ENCODE data around the gene MAGI3.
A peak's percentile ranks its signal among the peaks of the same experiment; 100 is the strongest.

The MAGI3 gene

DNA sequence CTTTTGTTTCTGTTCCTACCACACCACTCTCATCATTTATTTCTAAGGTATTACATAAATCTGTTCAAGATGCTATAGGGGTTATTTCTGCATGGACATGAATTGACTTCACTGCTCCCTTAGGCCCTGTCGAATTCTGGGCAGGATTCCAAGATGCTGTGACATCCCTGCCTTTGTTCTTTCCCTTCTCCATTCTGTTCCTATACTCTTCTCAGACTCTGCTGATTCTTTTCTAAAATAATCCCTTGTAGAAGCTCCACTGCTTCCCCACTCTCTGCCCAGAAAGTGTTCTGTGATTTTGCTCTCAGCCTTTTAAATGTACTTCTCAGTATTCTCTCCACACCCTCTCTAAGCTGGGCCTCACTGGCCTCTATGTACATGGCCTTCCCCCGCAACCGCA lies 269.8 kb downstream of the MAGI3 start:
- DNase-seq: no peak

DNA sequence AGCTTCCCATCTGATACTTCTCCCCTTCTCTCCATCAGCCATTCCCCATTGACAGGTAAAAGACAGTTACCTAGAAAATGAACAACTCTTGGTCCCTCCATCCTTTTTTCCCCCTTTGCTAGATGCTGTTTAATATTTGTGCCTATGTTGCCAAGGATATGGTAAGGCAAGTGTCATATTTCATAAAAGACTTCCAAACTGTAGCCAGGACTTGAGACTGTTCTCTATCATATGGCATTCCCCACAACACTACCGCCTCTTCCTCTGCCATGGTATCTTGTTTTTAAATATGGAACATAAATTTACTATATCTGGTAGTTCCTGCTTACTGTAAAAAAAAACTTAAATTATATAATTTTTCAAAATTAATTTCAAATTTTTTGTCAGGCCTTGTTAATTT lies 271.8 kb downstream of the MAGI3 start:
- DNase-seq: no peak

DNA sequence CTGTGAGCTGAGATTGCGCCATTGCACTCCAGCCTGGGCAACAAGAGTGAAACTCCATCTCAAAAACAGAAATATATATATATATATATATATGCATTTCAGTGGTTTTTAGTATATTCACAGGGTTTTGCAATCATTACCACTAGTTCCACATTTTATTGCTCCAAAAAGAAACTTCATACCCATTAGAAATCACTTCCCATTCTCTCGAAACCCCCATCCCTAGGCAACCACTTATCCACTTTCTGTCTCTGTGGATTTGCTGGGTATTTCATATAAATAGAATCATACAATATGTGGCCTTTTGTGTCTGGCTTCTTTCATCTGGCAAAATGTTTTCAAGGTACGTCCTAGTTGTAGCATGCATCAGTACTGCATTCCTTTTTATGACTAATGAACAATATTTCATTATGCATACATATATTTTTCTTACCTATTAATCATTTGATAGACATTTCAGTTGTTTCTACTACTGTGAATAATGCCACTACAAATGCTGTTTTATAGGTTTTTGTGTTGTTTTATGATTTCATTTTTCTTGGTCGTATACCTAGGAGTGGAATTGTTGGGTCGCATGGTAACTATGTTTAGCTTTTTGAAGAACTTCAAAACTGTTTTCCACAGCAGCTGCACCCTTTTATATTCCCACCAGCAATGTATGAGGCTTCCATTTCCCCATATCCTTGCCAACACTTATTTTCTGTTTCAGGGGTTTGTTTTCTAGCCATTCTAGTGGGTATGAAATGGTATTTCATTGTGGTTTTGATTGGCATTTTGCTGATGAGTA lies 273.0 kb downstream of the MAGI3 start:
- DNase-seq: no peak

DNA sequence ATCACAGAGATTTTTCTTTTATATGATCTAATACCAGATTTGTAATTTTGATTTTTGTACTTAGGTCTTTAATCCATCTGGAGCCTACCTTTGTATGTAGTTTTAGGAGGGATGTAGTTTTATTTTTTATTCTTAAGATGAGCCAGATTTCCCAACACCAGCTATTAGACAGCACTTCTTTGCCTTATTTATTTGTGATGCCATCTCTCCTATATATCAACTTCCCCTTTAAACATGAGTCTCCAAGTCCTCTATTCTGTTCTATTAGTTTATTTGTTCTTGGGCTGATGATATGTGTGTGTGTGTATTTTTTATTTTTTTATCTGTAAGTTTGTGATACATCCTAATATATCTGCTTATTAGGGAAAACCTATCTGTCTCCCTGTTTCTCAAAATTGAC lies 274.8 kb downstream of the MAGI3 start:
- no peak for DNase-seq

DNA sequence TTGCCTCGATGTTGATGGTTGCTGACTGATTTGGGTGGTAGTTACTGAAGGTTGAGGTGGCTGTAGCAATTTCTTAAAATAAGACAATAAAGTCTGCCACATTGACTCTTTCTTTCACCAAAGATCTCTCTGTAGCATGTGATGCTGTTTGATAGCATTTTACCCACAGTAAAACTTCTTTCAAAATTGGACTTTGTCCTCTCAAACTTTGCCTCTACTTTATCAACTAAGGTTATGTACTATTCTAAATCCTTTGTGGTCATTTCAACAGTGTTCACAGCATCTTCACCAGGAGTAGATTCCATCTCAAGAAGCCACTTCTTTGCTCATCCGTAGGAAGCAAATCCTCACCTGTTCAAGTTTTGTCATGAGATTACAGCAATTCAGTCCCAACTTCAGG lies 275.8 kb downstream of the MAGI3 start:
- DNase-seq: no peak

DNA sequence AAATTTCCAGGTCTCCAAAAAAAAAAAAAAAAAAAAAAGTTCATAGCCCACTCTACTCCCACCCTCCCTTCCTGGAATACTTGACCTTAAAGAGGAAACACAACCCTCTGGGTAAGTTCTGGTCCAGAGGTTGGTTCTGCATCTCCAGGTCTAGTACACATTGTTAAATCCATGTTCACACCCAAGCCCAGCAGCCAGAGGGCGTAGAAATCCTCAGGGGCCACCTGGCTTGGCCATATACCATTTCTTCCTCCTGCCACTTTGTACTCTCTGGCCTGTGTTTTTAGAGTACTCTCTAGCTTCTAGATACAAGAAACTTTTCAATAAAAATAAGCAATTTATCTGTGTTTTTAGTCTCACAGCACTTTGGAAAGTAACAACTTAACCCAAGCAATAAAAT lies 279.7 kb downstream of the MAGI3 start:
- DNase-seq: no peak

DNA sequence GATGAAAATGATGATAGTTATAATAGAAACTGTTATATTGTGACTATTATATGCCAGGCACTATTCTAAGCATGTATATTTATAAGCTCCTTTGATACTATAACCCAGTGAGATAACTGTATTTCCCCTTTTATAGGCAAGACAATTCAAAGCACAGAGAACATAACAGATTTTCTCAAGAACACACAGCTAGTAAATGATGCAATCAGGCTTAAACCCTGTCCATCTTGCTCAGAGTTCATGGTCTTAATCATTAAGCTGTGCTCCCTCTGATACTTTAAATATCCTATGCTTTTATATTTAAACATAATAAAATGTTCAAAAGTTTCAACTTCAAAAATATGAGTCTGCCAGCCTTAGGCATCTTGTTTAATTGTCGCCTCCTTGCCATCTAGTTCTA lies 280.3 kb downstream of the MAGI3 start:
- no peak for DNase-seq

DNA sequence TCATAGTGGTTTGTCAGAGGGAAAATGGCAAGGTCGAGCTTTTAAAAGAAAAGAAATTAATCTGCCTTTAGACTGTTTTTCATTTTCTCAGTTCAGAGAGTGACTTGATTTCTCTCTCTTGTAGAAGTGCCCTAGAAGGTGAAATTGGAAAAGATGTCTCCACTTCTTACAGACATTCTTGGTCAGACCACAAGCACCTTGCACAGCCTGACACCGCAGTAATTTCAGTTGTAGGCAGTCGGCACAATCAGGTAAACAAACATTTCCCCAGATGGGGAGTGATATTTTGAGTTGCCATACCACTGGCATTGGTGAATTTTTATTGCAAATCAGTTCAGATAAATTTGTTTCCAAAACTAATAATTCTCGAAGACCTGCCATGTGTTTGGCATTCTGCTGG lies 282.2 kb downstream of the MAGI3 start:
- DNase-seq: no peak

DNA sequence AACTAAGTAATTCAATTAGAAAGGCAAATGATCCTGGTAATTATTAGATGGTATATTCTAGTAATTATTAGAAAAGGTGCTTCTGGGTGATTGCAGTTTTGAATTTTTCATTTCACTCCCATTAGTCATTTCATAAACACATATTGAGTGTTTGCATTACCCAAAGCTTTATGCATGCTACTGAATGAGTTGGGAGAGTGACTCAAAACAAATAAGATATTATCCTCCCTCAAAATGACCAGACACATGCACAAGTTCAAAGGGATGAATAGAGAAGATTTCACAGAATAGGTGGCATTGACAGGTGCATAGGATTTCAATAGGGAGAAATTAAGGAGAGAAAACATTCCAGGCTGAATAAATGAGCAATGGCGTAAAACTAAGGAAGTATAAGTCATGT lies 284.3 kb downstream of the MAGI3 start:
- no peak for DNase-seq

DNA sequence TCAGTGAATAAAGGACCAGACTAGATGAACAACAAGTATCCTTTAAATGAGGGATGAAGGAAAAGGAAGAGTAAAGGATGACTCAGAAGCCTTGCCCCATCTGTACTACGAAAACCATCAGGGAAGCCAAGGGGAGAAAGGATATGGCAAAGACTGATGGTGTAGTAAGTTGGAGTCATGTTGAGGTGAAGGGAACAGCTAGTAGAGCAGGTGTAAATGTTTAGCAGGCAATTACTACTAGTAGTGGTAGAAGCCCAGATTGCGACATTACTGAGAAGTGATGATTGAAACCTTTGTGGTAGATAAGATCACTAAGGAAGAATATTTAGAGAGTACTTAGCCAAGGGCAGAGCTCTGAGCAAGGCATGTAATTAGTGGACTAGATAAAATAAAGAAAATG lies 285.0 kb downstream of the MAGI3 start:
- no peak for DNase-seq

DNA sequence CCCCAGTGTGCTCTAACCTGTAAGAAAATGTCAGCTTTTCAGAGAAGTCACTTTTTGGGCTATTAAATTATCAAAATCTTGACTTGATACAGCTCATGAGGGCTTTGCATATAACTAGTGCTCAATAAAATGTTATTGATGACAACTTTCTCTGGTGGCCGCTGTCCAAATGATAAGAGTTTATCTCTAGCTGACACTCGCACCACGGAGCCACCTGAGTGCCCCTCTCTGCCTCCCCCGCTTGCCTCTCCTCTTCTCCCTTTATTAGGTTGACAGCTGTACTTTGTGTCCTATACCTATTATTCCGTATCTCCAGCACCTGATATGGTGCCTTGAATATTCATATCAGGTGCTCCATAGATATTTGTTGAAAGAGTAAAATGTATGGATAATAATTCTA lies 286.2 kb downstream of the MAGI3 start:
- DNase-seq: no peak

DNA sequence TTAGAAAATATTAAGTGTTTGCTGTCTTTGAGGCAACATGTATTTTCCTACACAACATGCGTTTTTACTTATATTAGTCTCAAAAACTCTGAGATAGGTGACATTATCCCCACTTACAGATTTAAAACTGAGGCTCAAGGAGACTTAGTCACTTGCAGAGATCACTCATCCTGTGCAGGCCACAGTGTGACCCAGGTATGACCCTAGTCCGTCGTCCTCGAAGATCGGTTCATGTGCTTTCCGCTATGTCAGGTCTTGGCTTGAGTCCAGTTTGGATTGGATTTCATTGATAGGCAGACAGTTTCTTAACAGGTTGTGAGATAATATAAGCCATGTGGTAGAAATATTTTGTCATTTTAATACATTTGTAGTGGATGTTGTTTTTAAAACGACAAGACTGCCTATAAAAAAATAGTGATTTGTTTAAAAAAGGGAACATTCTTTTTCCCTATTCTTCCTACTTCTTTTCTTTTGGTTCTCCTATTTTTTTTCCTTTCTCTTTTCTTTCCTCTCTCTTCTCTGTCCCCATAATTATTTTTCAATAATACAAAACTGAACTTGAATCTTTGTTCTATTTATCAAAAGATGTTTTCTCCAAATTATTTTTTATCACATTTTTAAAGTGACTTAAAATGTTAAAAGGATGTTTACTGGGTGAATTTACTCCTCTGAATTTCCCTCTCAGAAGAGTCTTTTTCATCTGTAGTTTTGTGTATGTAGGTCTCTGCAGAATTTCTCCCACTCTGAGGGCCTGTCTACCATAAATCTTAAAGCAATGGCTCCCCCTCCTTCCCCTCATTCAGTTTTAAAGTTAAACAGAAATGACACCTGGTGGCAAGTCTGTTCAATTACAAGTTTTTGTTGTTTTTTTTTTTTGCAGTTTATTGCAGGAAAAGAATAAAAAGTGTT lies 287.2 kb downstream of the MAGI3 start:
- DNase-seq: peak; percentile 46

DNA sequence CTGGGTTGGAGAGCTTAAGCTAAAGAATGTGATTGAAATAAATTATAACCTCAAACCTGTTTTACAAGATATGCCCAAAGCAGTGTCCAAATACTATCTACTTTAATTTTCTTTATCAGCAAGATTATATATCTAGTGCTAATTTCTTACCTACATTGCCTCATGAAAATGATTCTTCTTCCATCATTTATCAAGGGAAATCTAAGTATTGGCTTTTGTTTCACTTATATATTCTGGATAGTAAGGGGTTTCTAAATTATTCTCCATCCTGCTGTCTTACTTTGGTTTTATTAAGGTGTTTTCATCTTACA lies 287.8 kb downstream of the MAGI3 start:
- no peak for DNase-seq

DNA sequence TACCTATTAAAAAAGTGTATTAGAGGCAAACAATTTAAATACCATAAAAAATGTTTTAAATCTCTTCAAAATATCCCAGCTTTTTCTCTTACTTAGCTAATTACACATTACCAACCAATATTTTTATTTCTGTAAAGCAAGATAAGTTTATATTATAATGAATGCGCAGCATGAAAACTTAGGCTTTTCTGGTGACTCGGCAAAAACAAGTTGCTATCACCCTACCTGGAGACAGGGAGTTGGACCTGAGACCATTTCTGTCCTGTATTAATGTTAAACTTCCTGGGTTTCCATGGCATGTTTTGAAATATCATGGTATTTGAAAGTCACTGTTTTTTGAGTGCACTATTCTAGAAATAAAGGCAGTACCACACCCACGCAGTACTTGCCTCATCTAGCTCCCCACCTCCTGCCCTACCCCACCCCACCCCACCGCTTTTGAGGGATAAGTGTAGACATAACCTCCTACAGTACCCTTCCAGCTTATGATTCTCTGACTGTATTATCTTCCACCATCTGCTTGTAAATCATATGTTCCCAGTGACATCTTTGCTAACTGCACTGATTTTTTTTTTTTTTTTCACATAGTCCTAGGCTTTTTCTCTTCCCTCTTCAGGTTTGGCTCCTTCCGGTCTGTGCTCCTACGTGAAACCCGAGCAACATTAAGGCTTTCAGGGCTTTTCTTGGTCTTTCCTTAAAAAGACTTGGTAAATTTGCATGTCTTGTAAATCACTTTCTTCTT lies 291.5 kb downstream of the MAGI3 start:
- no peak for DNase-seq

DNA sequence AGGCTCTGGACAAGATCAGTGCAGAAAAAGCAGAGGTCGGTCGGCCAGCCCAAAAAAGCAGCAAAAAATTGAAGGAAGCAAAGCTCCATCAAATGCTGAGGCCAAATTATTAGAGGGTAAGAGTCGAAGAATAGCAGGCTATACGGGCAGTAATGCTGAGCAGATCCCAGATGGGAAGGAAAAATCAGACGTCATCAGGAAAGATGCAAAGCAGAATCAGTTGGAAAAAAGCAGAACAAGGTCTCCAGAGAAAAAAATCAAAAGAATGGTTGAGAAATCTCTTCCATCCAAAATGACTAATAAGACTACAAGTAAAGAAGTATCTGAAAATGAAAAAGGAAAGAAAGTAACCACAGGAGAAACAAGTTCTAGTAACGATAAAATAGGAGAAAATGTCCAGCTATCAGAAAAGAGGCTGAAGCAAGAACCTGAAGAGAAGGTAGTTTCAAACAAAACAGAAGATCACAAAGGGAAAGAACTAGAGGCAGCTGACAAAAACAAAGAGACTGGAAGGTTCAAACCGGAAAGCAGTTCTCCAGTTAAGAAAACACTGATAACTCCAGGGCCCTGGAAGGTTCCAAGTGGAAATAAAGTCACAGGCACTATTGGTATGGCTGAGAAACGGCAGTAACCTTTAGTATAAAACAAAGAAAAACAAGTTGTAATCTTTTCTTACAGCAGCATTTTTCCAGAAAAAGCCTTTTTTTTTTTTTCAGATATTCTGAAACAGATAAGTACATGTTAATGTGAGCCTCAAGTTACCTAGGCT lies 293.3 kb downstream of the MAGI3 start:
- DNase-seq: no peak

DNA sequence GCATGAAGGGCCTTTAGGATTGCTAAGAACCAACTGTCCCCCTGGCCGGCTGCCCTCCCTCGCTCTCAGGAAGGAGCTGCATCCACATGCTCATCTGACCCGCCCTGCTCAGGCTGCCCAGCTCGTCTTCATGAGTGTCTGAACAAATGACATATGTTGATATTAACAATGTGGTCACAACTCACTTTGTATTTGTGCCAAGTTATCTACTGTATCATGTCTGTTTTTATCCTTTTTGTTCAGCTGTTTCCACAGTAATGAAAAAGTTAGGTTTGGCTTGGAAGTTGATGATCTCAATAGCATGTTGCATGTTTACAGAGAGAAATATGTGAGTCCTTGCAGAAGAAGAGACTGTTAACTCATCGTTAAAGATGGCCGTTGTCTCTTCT lies 293.8 kb downstream of the MAGI3 start:
- DNase-seq: no peak

DNA sequence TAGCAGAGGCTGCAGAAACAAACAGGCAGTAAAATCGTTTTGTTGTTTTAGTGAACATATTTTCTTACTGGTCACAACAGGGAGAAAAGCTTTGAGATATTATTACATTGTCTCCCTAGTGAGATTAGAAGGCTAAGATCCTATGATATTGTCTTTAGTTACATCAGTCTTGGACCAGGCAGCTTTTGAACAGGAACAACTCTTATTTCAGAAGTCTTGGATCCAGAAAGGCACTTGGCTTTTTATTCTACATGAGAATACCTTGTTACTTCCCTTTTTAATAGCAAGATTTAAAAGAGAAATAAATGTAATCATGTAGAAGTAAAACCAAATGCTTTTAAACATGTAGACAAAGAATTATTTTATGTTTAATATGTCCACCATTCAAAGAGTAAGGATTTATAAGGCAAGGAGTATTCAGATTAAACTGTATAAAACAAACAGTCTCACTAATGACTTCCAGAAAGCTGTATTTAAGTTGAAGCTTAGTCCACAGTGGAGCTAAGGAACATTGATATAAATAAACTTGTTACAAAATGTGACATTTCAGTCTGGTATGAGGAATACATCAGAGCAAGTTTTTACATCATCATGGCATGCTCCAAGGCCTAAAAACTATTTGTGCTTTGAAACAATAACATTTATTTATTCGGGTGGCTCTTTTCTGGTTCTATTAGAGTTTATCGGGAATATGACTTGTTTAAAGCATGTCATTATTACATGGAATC lies 296.7 kb downstream of the MAGI3 start:
- DNase-seq: no peak

DNA sequence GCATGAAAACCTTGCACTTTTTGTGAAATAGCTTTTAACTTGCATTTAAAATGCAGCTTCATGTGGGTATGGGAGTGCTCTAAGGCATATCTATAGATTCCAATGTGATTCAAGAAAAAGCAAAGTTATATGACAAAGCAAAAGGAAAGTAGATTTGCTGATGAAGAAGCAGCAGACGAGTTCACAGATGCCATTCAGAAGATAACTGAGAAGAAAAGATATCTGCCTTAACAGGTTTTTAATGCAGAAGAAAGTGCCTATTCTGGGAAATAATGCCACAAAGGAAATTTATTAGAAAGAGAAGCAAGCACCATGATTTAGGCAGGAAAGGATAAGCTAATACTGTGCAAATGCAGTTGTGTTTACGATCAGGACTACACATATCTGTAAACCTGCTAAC lies 300.9 kb downstream of the MAGI3 start:
- DNase-seq: no peak

DNA sequence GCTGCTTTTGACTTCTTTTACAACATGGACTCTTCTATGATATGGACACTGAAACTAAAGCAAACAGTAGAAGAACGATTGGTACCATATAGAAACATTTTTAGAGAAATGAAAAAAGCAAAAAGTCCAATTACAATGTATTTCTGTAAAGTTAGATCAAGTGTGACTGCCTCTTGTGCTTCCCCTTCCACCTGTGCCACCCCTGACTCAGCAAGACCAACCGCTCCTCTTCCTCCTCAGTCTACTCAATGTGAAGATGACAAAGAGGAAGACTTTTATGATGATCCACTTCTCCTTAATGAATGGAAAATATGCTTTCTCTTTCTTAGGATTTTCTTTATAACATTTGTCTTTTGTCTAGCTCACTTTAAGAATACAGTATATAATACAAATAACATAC lies 302.0 kb downstream of the MAGI3 start:
- DNase-seq: no peak

DNA sequence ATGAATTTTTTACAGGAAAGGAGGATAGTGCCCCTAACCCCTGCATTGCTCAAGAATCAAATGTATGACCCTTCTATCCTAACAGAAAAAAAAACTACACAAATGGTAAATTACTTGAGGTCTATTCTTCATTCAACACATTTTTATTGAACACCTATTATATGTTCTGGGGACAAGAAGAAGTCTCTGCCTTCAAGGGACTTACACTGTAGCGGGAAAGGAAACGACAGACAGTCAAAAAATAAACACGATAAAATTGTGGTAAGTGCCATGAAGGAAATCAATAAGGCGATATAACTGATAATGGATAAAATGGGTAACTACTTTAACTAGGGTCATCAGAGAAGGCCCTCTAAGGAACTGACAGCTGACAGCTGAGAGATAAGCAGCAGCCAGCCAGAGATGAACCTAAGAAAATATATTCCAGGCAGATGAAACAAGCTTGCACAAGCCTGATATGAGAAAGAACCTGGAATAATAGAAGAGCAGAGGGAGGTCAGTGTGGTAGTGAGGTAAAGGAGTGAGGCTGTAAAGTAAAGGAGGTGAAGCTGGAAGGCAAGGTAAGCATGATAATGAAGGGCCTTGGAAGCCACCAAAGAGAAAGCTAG lies 302.6 kb downstream of the MAGI3 start:
- no peak for DNase-seq

DNA sequence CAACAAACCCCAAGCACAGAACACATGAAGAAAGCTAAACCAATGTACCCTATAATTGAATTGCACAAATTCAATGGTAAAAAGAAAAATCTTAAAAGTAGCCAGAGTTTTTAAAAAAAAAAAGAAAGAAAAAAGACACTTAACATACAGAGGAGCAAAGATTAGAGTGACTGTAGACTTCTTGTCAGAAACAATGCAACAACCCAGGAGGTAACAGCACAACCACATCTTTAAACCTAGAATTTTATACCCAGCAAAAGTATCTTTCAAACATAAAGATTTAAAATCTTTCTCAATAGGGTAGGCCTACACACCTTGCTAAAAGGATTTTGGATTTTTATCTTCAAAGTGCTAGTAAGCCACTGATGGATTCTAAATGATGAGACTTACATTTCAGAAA lies 304.6 kb downstream of the MAGI3 start:
- DNase-seq: no peak

DNA sequence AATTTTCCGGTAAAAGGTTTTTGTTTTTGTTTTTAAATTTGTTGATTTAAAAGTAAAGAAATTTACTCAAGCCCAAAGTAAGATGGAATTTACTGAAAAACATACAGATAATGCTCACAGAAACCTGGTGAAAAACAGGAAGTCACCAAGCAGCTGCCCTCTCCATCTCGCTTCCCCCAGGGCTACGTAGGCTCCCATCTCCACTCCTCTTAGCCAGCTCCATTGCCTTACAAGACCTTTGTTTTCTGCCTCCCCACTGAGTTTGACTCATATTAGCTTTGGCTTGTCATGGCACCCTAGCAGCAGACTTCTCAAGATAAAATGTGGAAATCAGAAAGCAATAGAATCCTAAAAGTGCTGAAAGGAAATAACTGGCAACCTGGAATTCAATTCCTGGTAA lies 311.1 kb downstream of the MAGI3 start:
- no peak for DNase-seq
